ENCODE results near the gene CAPN3. TPM values are rescaled to one million over a fixed set of nuclear protein-coding genes. Genes with fewer than 3 reads are reported as not detected.

The CAPN3 gene
- total RNA-seq, 4 donors from 2014 or later = 0.29 to 17.4 (median 9.4) TPM

DNA sequence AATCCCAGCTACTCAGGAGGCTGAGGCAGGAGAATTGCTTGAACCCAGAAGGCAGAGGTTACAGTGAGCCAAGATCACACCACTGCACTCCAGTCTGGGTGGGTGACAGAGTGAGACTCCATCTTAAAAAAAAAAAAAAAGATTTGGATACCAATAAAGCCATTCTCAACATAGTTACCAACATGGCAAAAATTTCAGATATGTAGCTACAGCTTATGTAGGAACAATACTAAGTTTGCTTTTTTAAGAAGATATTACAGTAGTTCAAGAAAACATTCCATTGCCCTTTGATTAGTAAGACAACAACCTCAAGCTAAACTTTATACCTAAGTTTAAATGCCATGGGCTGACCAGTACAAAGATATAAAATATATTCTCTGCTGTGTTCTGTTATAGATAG, 97.2 kb downstream of the CAPN3 start:
- DNase-seq = no peak
- no peaks in the 10 kb centered on the region for H3K36me3 ChIP-seq
- TF ChIP-seq, protein P1, sequence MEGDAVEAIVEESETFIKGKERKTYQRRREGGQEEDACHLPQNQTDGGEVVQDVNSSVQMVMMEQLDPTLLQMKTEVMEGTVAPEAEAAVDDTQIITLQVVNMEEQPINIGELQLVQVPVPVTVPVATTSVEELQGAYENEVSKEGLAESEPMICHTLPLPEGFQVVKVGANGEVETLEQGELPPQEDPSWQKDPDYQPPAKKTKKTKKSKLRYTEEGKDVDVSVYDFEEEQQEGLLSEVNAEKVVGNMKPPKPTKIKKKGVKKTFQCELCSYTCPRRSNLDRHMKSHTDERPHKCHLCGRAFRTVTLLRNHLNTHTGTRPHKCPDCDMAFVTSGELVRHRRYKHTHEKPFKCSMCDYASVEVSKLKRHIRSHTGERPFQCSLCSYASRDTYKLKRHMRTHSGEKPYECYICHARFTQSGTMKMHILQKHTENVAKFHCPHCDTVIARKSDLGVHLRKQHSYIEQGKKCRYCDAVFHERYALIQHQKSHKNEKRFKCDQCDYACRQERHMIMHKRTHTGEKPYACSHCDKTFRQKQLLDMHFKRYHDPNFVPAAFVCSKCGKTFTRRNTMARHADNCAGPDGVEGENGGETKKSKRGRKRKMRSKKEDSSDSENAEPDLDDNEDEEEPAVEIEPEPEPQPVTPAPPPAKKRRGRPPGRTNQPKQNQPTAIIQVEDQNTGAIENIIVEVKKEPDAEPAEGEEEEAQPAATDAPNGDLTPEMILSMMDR (IDR thresholded peaks at IDR 0.05) = no peak
- TF ChIP-seq POLR2A (IDR thresholded peaks at IDR 0.05) = no peak
- no peaks in the 10 kb centered on the region for H3K27me3 ChIP-seq
- H3K4me1 ChIP-seq = no peaks in the 10 kb centered on the region
- no peaks in the 10 kb centered on the region for H3K9me3 ChIP-seq
- intact Hi-C loops (cut with DNase I; ENCODE audit: low total_unique reads) = no loop called here
- peak overlapping the region; percentile 4 to 25 for H3K4me3 ChIP-seq
- H3K27ac ChIP-seq = peak overlapping the region; percentile 82 to 91

DNA sequence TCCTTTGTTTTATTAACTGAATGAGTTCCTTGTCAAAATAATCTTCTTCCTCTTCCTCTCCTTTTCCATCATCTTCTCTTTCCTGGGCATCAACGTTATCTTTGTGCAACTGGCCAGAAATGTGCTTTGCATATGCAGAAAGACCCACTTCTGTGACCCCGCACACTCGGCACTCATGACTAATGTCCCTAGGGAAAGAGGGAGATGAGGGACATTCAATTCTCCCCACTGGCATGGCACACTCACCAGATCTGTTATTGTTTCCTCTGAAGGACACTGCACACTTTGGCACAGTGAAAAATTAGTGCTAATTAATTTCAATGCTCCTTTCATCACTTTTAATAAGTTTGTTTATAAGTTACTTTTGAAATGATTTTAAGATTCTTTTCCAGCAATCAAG, 97.7 kb downstream of the CAPN3 start:
- intact Hi-C loops (cut with DNase I; ENCODE audit: low total_unique reads) = no loop called here
- Histone ChIP-seq H3K9me3 (no peaks in the 10 kb centered on the region), H3K27ac (peak overlapping the region; percentile 82 to 91), H3K4me1 (no peaks in the 10 kb centered on the region), H3K36me3 (no peaks in the 10 kb centered on the region), H3K4me3 (peak overlapping the region; percentile 4 to 25), H3K27me3 (no peaks in the 10 kb centered on the region)
- no peak for DNase-seq
- TF ChIP-seq, protein P1 (IDR thresholded peaks at IDR 0.05) = no peak
- TF ChIP-seq POLR2A (IDR thresholded peaks at IDR 0.05) = no peak

DNA sequence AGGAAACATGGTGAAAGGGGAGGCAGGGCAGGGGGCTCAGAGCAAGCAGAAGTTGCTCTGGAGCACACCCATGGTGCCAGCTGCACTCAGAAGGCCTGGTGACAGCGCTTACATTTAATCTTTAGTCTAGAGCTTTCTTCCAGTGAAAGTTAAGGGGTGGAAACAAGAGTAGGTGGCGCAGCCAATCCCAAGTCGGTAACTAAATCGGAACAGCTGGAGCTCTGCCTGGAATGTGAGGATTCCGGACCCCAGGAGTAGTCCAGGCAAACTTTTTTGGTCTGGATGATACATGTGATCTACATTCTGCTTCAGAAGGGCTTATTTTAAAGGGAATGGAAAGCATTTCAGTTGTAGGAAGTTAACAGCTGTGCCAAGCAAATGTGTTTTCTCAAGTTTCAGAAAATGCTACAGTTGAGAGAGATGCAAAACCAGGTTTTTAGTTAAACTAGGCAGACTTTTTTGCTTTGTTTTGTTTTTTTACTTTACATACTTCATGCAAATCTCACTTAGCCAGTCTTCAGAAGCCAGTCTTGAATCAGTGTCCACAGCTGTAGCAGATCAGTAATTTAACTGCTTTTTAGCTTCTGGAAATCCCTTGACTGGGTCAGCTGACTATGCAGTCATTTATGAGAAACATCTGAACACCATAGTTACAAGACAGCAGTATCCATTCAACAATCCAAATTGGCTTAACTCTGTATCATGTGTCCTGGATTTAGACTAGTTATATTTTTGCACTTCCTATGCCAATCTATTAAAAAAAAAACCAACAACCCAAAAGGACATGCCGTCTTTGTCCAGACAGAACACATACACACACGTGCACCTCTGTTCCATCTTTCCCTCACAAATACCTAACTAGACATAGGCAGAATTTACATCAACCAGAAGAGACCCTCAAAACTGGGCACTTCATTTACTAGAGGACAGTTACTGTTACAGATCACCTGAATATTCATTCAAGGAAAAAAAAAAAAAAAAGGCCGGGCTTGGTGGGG, 98.4 kb downstream of the CAPN3 start:
- Histone ChIP-seq H3K27ac (peak overlapping the region; percentile 82 to 91), H3K9me3 (no peaks in the 10 kb centered on the region), H3K36me3 (no peaks in the 10 kb centered on the region), H3K4me1 (no peaks in the 10 kb centered on the region), H3K27me3 (no peaks in the 10 kb centered on the region), H3K4me3 (peak overlapping the region; percentile 4 to 25)
- TF ChIP-seq POLR2A (IDR thresholded peaks at IDR 0.05) = peak in 1 of 2 donors; percentile 48
- TF ChIP-seq, protein P1 (IDR thresholded peaks at IDR 0.05) = no peak
- intact Hi-C loops (cut with DNase I; ENCODE audit: low total_unique reads) = no loop called here
- peak; percentile 81 for DNase-seq

DNA sequence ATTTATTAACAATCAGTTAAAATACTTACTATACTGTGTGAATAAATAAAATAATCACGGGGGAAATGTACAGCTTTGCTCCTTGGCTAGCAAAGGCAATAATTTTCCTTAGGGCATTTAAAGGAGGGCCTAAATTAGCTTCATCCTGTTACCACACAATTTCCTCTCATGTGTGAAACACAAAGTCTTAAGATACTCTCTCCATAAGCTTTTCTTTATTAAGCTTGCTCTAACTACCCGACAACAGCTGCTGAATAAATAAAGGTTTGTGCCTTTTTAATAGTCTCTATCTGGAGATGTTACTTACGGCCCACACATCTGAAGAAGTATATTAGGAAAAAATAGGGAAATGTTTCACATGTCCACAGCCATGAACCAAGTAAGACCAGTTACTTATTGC, 102.0 kb downstream of the CAPN3 start:
- H3K4me1 ChIP-seq = no peaks in the 10 kb centered on the region
- H3K9me3 ChIP-seq = no peaks in the 10 kb centered on the region
- TF ChIP-seq, protein P1 (IDR thresholded peaks at IDR 0.05) = no peak
- TF ChIP-seq POLR2A (IDR thresholded peaks at IDR 0.05) = no peak
- no peak for DNase-seq
- intact Hi-C loops (cut with DNase I; ENCODE audit: low total_unique reads) = no loop called here
- H3K4me3 ChIP-seq = no peak overlapping the region
- H3K27me3 ChIP-seq = no peaks in the 10 kb centered on the region
- H3K27ac ChIP-seq = peak overlapping the region; percentile 82 to 91
- no peaks in the 10 kb centered on the region for H3K36me3 ChIP-seq

Small RNAs within 50 kb of the gene (small RNA-seq; reads per million reads assigned to genes)
- not detected for gene RNU6-188P

Other genes starting within 250 kb of the CAPN3 start
- 1 to 10 TPM in 1 of 4 donors, under 1 TPM in 2, not detected in 1; 0.26 to 1.5 (median 0.29) TPM for gene PLA2G4F, start 202.9 kb upstream of the CAPN3 start, total RNA-seq
- 100 to 1,000 TPM in 1 of 4 donors, 10 to 100 TPM in 3; 59.1 to 101 (median 73.1) TPM for gene VPS39, start 151.2 kb upstream of the CAPN3 start, total RNA-seq
- gene GANC, start 86.3 kb upstream of the CAPN3 start, total RNA-seq = 10 to 100 TPM; 11.8 to 48.9 (median 41.3) TPM
- gene TMEM87A, start 86.1 kb upstream of the CAPN3 start, total RNA-seq = 10 to 100 TPM; 25.4 to 96.5 (median 66.6) TPM
- 10 to 100 TPM; 56.6 to 95.0 (median 72.0) TPM for gene ZNF106, start 131.6 kb downstream of the CAPN3 start, total RNA-seq
- gene SNAP23, start 136.1 kb downstream of the CAPN3 start, total RNA-seq = 100 to 1,000 TPM in 1 of 4 donors, 10 to 100 TPM in 3; 79.1 to 155 (median 84.2) TPM
- 10 to 100 TPM in 3 of 4 donors, 1 to 10 TPM in 1; 8.7 to 27.1 (median 21.9) TPM for gene LRRC57, start 189.3 kb downstream of the CAPN3 start, total RNA-seq
- 10 to 100 TPM in 2 of 4 donors, 1 to 10 TPM in 2; 3.5 to 28.1 (median 14.6) TPM for gene HAUS2, start 189.3 kb downstream of the CAPN3 start, total RNA-seq
- gene STARD9, start 216.1 kb downstream of the CAPN3 start, total RNA-seq = 10 to 100 TPM; 22.8 to 67.2 (median 25.2) TPM